Body of pancreas (tissue), 4 donors: ENCODE data around the gene SLC22A23. TPM values are rescaled to one million over a fixed set of nuclear protein-coding genes. Genes with fewer than 3 reads are reported as not detected.

Experiments
- ATAC-seq: fragments of 150-250 bp; one replicate; pipeline ENCODE4 v1.9.1; 2016
- DNase-seq, 4 donors: peaks; one replicate each; pipeline ENCODE4 v3.0.0-alpha.2; 2019
- H3K27ac ChIP-seq, 4 donors: fragments of 200-600 bp; sonication (generic); 1 replicate in 3 of 4; 2 replicates in 1 of 4; pipeline versions ENCODE4 v1.5.1 to v1.6.1; 2016 to 2019; ENCODE audit warnings: mild to moderate bottlenecking in 1 of 4, mixed read lengths in 1 of 4, moderate library complexity in 1 of 4
- H3K27me3 ChIP-seq, 2 donors: fragments of 200-600 bp; sonication (generic); one replicate each; pipeline ENCODE4 v1.6.0; 2016; ENCODE audit warnings: mild to moderate bottlenecking in 1 of 2
- H3K36me3 ChIP-seq, 2 donors: fragments of 200-600 bp; sonication (generic); replicated peaks in 1 of 2; 2 replicates each; pipeline ENCODE4 v1.5.1; 2016; ENCODE audit warnings: low read depth in 2 of 2; ENCODE audit not compliant: insufficient read depth in 1 of 2
- H3K4me1 ChIP-seq: fragments of 200-600 bp; sonication (generic); one replicate; pipeline ENCODE4 v1.6.0; 2016
- H3K4me3 ChIP-seq, 2 donors: fragments of 200-600 bp; sonication (generic); 1 replicate in 1 of 2; 2 replicates in 1 of 2; pipeline ENCODE4 v1.5.1; 2016 to 2019
- H3K9me3 ChIP-seq, 3 donors: fragments of 200-600 bp; sonication (generic); 1 replicate in 2 of 3; 2 replicates in 1 of 3; pipeline ENCODE4 v1.5.1; 2016
- POLR2A ChIP-seq, 3 donors: fragments of 450-650 bp; IDR thresholded peaks; one replicate each; pipeline ENCODE4 v1.6.1; 2016; ENCODE audit warnings: antibody characterized with exemption in 3 of 3, mild to moderate bottlenecking in 2 of 3
- WGBS, 2 donors: methylation state at CpG; one replicate each; pipeline ENCODE4 v1.1.5; 2017; 5-methylcytosine and 5-hydroxymethylcytosine counted together
- intact Hi-C: fragments of 100-400 bp; cut with DNase I; formaldehyde crosslinking; loops from one replicate; pipeline ENCODE4 v1.15.1; 2023
- total RNA-seq, 2 donors: library from RNA; depleted of rRNA; stranded (reverse); fragments of >200 nt; gene quantifications; one replicate each; pipeline ENCODE4 v1.1.0, GENCODE V29; 2016
- TF ChIP-seq, protein P1 (sequence below), 7 experiments: fragments of 450-650 bp in 4 of 7; fragments of 200-600 bp in 3 of 7; sonication (generic) in 3 of 7; IDR thresholded peaks; one replicate each; pipeline ENCODE4 v1.5.1; 2016 to 2019; ENCODE audit warnings: antibody characterized with exemption in 7 of 7

The SLC22A23 gene
- total RNA-seq, 2 donors from 2014 or later = 20.4 to 32.2 TPM

DNA sequence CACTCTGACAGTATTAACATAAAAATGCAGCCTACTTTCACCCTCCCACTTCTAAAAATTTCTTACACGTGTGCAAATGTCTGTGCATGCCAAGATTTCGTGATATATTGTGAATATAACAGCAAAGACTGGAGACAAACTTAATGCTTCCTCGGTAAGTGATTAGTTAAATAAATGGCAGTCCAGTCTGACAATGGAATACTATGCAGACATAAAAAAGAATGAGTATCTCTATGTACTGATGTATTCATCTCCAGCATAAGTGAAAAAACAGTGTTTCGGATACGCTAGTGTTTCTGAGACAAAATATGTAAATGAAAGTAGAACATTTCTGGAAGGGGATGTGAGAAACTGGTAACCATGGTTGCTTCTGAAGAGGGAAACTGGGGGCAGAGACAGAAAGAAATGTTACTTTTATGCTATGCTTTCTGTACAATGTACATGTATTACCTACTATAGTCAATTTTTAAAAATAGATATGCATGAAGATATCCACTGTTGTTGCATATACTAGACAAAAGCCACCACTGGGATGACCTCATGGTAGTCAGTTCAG is 7.0 kb downstream of the SLC22A23 start:
- no peak for ATAC-seq

DNA sequence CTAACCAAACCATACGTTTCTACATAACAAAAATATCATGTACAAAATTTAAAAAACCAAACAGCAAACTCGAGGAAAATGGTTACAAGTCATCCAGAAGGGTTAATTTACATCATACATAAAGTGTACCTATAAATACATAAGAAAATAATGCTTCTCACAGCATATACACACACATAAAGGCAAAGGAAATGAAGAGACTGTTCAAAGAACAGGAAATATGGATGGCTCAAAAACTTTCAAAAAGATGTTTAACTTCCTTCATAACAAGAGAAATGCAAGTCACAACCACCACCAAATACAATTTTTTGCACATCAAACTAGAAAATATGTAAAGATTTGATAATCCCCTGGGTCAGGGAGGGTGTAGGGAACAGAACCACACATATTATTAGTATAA is 7.5 kb downstream of the SLC22A23 start:
- Histone ChIP-seq H3K4me1 (peaks cover 22% of the 10 kb centered on the region), H3K36me3 (no peaks in the 10 kb centered on the region), H3K9me3 (no peaks in the 10 kb centered on the region), H3K4me3 (no peak overlapping the region), H3K27ac (no peak overlapping the region), H3K27me3 (no peaks in the 10 kb centered on the region)
- intact Hi-C loops = no loop called here
- WGBS, 2 donors = 54 to 73% methylated on average over 2 of the region's 2 CpGs
- TF ChIP-seq, protein P1, sequence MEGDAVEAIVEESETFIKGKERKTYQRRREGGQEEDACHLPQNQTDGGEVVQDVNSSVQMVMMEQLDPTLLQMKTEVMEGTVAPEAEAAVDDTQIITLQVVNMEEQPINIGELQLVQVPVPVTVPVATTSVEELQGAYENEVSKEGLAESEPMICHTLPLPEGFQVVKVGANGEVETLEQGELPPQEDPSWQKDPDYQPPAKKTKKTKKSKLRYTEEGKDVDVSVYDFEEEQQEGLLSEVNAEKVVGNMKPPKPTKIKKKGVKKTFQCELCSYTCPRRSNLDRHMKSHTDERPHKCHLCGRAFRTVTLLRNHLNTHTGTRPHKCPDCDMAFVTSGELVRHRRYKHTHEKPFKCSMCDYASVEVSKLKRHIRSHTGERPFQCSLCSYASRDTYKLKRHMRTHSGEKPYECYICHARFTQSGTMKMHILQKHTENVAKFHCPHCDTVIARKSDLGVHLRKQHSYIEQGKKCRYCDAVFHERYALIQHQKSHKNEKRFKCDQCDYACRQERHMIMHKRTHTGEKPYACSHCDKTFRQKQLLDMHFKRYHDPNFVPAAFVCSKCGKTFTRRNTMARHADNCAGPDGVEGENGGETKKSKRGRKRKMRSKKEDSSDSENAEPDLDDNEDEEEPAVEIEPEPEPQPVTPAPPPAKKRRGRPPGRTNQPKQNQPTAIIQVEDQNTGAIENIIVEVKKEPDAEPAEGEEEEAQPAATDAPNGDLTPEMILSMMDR (IDR thresholded peaks at IDR 0.05) = no peak
- TF ChIP-seq POLR2A (IDR thresholded peaks at IDR 0.05) = no peak
- DNase-seq (no peak), ATAC-seq (no peak)

More for the DNA sequence above, 7.0 kb downstream of the SLC22A23 start:
- intact Hi-C loops = loop anchor here (10.0 kb wide), 1 partner anchor 165 kb away; no protein-coding TSS in a partner anchor
- Histone ChIP-seq H3K4me1 (peaks cover 22% of the 10 kb centered on the region), H3K36me3 (no peaks in the 10 kb centered on the region), H3K27me3 (no peaks in the 10 kb centered on the region), H3K9me3 (no peaks in the 10 kb centered on the region), H3K4me3 (no peak overlapping the region), H3K27ac (no peak overlapping the region)
- DNase-seq = no peak
- WGBS, 2 donors = 89 to 94% methylated on average over 5 of the region's 5 CpGs
- TF ChIP-seq, protein P1 (IDR thresholded peaks at IDR 0.05) = no peak
- TF ChIP-seq POLR2A (IDR thresholded peaks at IDR 0.05) = no peak

DNA sequence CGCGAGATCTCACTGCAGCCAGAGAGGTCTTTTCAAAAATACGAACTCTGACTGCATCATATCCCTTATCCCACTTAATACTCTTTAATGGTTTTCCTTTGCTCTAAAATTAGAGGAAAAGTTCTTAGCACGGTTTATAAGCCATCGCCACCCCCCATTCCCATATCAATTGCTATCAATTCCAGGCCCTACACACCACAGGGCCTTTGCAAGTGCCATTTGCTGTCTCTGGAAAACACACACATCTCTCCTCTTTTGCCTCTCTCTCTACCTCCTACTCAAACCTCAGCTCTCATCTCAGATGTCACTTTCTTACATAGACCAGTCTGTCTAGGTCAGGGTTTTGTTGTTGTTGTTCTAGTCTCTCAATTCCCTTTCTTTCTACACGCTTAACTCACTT is 9.8 kb downstream of the SLC22A23 start:
- no peak overlapping the region for H3K4me3 ChIP-seq
- DNase-seq (no peak), ATAC-seq (no peak)
- no peaks in the 10 kb centered on the region for H3K9me3 ChIP-seq
- no peak overlapping the region for H3K27ac ChIP-seq
- peaks cover 25% of the 10 kb centered on the region for H3K4me1 ChIP-seq
- H3K27me3 ChIP-seq = no peaks in the 10 kb centered on the region
- TF ChIP-seq, protein P1 (IDR thresholded peaks at IDR 0.05) = no peak
- TF ChIP-seq POLR2A (IDR thresholded peaks at IDR 0.05) = no peak
- intact Hi-C loops = no loop called here
- 95 to 97% methylated on average over 6 of the region's 6 CpGs for WGBS, 2 donors
- no peaks in the 10 kb centered on the region for H3K36me3 ChIP-seq

DNA sequence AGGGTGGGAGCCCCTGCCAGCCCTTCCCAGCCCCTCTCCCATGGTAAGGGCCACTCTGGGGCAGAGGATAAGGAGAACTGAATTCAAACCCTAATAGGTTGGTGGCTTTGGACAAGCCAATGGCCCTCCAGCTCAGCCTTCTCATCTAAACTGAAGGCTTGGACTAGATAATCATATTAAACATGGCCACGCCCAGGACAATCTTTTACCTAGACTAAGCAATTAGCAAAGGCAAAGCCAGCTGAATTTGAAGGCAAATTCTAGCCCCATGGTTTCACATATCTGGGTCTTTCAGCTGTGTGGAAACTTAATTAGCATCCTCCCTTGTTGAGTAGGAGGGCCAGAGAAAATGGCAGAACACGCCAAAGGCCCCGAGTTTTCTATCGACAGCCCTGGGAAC is 10.7 kb downstream of the SLC22A23 start:
- TF ChIP-seq, protein P1 (IDR thresholded peaks at IDR 0.05) = no peak
- TF ChIP-seq POLR2A (IDR thresholded peaks at IDR 0.05) = no peak
- peaks cover 20% of the 10 kb centered on the region for H3K4me1 ChIP-seq
- DNase-seq (no peak), ATAC-seq (no peak)
- H3K4me3 ChIP-seq = no peak overlapping the region
- no peaks in the 10 kb centered on the region for H3K27me3 ChIP-seq
- no peak overlapping the region for H3K27ac ChIP-seq
- 93% methylated on average over 3 to 4 of the region's 4 CpGs for WGBS, 2 donors
- intact Hi-C loops = no loop called here
- no peaks in the 10 kb centered on the region for H3K36me3 ChIP-seq
- H3K9me3 ChIP-seq = no peaks in the 10 kb centered on the region
